ENCODE measurements around the gene CDH13. TPM values are rescaled to one million over a fixed set of nuclear protein-coding genes. Genes with fewer than 3 reads are reported as not detected.

CDH13 gene
- total RNA-seq, 1 donor from 2014 or later = 161 TPM

GRCh38 chr16:83779886-83780285, 1153.1 kb downstream of the CDH13 start:
- H3K27ac ChIP-seq (replicated peaks) = peak overlapping the region; percentile 21
- H3K36me3 ChIP-seq = no peaks in the 10 kb centered on the region
- H3K9me3 ChIP-seq (replicated peaks) = no peaks in the 10 kb centered on the region
- no peak for TF ChIP-seq CTCF (IDR thresholded peaks at IDR 0.05; ENCODE audit: borderline replicate concordance)
- no peaks in the 10 kb centered on the region for H3K27me3 ChIP-seq (ENCODE audit: low read depth)
- peak overlapping the region; percentile 6 for H3K4me3 ChIP-seq
- H3K4me1 ChIP-seq = peaks cover 47% of the 10 kb centered on the region
- intact Hi-C loops (cut with micrococcal nuclease) = no loop called here
- no peak for DNase-seq

GRCh38 chr16:83785455-83785854, 1158.7 kb downstream of the CDH13 start:
- intact Hi-C loops (cut with micrococcal nuclease) = no loop called here
- Histone ChIP-seq H3K4me1 (peaks cover 19% of the 10 kb centered on the region), H3K27ac (replicated peaks) (no peak overlapping the region), H3K36me3 (peaks cover 3% of the 10 kb centered on the region), H3K9me3 (replicated peaks) (no peaks in the 10 kb centered on the region), H3K27me3 (ENCODE audit: low read depth) (no peaks in the 10 kb centered on the region), H3K4me3 (no peak overlapping the region)
- no peak for DNase-seq
- TF ChIP-seq CTCF (IDR thresholded peaks at IDR 0.05; ENCODE audit: borderline replicate concordance) = no peak

- Histone ChIP-seq H3K27me3 (ENCODE audit: low read depth) (no peaks in the 10 kb centered on the region), H3K36me3 (peaks cover 3% of the 10 kb centered on the region), H3K27ac (replicated peaks) (no peak overlapping the region), H3K4me1 (no peaks in the 10 kb centered on the region), H3K4me3 (no peak overlapping the region), H3K9me3 (replicated peaks) (no peaks in the 10 kb centered on the region)
- intact Hi-C loops (cut with micrococcal nuclease) = no loop called here
- TF ChIP-seq CTCF (IDR thresholded peaks at IDR 0.05; ENCODE audit: borderline replicate concordance) = no peak
- DNase-seq = no peak
Observed at GRCh38 chr16:83789642-83790401, 1163.1 kb downstream of the CDH13 start.

- Histone ChIP-seq H3K27me3 (ENCODE audit: low read depth) (no peaks in the 10 kb centered on the region), H3K4me1 (no peaks in the 10 kb centered on the region), H3K36me3 (peaks cover 3% of the 10 kb centered on the region), H3K4me3 (no peak overlapping the region), H3K9me3 (replicated peaks) (no peaks in the 10 kb centered on the region), H3K27ac (replicated peaks) (no peak overlapping the region)
- DNase-seq = no peak
- no peak for TF ChIP-seq CTCF (IDR thresholded peaks at IDR 0.05; ENCODE audit: borderline replicate concordance)
- intact Hi-C loops (cut with micrococcal nuclease) = no loop called here
Observed at GRCh38 chr16:83791916-83792315, 1165.1 kb downstream of the CDH13 start.

GRCh38 chr16:83792391-83792790, 1165.6 kb downstream of the CDH13 start:
- no peak for DNase-seq
- Histone ChIP-seq H3K4me1 (no peaks in the 10 kb centered on the region), H3K27ac (replicated peaks) (no peak overlapping the region), H3K36me3 (peaks cover 1% of the 10 kb centered on the region), H3K4me3 (no peak overlapping the region), H3K27me3 (ENCODE audit: low read depth) (no peaks in the 10 kb centered on the region), H3K9me3 (replicated peaks) (no peaks in the 10 kb centered on the region)
- intact Hi-C loops (cut with micrococcal nuclease) = no loop called here
- TF ChIP-seq CTCF (IDR thresholded peaks at IDR 0.05; ENCODE audit: borderline replicate concordance) = no peak

Data from left ventricle myocardium inferior (tissue), 1 donor.